ENCODE measurements around the gene WHRN.

Gene WHRN

DNA sequence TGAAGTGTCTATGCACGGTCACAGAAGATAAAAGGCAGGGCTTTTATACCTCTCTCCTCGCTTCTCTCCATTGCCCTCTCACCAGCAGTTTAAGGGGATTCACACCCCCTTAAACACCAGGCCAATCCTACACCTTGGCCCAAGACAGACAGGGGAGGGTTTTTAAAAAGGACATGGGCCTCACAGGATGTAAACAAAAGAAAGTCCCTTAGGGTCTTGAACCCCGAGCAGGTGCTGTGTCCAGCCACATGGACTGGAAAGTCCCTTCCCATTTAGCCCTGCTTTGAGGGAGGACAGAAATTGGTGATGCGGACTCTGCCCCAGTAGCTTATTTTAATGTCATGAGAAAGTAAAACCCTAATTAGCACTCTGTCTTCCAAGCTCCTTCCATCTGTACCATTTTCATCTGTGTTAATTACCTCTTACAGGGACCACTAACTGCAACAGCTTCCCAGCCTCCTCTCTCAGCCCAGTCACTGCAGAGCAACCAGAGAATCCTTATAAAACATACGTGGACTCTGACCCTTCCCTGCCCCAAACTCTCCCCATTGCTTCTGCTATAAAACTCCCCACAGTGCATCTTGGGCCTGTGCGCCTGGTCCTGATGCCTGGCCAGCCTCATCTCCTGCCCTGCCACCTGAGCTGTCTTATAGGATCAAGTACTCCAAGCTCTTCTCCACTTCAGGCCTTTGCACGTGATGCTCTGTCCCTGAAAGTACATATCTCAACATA lies 16.7 kb downstream of the WHRN start:
- no peak for DNase-seq (ENCODE audit: insufficient read length)
- TF ChIP-seq POLR2A (IDR thresholded peaks at IDR 0.05; ENCODE audit: low read depth, low read length) (no peak), TAF1 (IDR thresholded peaks at IDR 0.05; ENCODE audit: borderline replicate concordance, low read depth, low read length) (no peak), POLR2AphosphoS5 (IDR thresholded peaks at IDR 0.05; ENCODE audit: low read depth, low read length) (no peak)

DNA sequence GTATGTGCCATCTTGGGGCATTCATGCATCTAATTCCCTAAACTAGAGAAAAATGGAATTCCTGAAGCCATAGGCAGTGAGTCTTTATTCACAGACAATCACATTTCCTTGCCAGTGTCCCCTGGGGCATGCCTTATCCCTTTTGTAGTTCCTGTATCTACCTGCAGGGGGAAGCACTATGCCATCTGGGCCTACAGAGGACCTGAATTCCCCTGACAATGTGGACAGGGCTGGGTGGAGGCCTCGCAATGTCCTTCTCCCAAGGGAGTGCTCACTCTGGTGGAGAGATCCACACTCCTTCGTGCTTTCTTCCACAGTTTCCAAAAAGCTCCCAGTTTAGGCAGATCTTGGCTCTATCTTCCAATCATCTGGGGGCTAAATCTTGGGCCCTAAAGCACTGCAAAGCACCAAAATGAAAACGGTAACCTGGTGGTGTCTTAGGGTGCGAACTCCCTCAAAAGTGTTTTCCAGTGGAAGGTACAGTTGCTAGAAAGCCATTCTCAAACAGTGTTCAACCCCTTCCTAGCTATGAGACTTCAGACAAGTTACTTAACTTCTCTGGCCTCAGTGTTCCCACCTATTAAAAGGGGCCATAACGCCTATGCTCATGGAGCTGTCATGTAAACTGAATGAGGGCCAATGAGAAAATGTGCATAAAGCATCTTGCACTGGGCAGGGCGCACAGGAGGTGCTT lies 17.5 kb downstream of the WHRN start:
- DNase-seq (ENCODE audit: insufficient read length), result no peak
- TF ChIP-seq POLR2AphosphoS5 (IDR thresholded peaks at IDR 0.05; ENCODE audit: low read depth, low read length) (no peak), POLR2A (IDR thresholded peaks at IDR 0.05; ENCODE audit: low read depth, low read length) (no peak), TAF1 (IDR thresholded peaks at IDR 0.05; ENCODE audit: borderline replicate concordance, low read depth, low read length) (no peak)
- peak; percentile 44 for FAIRE-seq

More for the DNA sequence above, 16.7 kb downstream of the WHRN start:
- FAIRE-seq, result no peak

DNA sequence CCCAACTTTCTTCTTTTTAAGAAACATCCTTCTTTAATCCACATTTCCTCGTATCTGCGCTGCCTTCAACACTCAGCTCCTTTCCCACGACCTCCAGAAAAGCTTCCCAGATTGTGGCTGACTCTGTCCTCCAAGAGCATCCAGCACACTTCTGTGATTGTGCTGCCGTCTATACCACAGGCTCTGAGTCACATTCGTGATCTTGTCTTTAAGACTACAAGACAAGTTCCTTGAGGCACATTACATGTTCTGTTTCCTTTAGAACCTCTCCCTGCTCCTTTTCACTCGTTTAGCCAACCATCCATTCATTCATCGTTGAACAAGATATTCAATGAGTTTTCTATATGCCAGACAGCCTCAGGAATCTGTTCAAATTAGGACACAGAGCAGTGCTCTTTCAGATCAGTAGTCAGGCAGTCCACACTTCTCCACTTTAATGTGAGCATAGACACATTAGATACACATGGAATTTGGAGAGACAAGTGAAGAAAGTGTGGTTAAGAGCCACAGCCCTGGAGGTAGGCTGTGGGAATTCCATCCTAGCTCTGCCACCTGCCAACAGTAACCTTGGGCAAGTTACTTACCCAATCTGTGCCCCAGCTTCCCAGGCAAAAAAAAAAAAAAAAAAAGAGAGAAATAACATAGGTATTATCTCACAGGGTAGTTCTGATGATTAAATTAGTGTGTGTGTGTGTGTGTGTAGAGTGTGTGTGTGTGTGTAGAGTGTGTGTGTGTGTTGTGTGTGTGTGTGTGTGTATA lies 18.9 kb downstream of the WHRN start:
- FAIRE-seq (no peak), DNase-seq (ENCODE audit: insufficient read length) (no peak)
- no peak for TF ChIP-seq POLR2A (IDR thresholded peaks at IDR 0.05; ENCODE audit: low read depth, low read length)
- TF ChIP-seq POLR2AphosphoS5 (IDR thresholded peaks at IDR 0.05; ENCODE audit: low read depth, low read length), result no peak
- no peak for TF ChIP-seq TAF1 (IDR thresholded peaks at IDR 0.05; ENCODE audit: borderline replicate concordance, low read depth, low read length)

DNA sequence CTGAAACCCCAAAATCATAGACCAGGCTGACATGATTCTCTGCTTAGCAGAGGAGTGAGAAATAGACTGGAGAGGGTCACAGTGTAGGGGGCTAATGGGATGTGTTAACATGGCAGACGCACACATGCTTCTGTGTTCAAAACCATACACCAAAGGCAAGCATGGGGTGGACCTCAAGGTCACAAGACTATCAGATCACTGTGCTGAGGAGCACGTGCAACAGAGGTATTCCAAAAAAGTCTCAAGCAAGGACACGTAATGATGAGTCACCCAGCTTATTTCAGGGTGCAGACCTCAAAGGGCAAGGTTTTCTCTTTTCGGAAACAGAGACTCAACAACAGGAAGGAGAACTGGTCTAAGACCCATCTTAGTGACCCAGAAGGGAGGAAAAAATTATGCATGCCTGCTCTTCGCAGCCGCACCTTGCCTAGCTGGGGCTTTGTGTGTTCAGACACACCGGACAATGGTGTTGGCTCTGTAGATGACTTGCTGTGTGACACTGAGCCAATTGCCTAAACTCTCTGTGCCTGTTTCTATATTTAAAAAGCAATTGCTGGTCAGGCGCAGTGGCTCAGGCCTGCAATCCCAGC lies 20.3 kb downstream of the WHRN start:
- FAIRE-seq (peak; percentile 74), DNase-seq (ENCODE audit: insufficient read length) (no peak)
- TF ChIP-seq POLR2A (IDR thresholded peaks at IDR 0.05; ENCODE audit: low read depth, low read length) (no peak), TAF1 (IDR thresholded peaks at IDR 0.05; ENCODE audit: borderline replicate concordance, low read depth, low read length) (no peak), POLR2AphosphoS5 (IDR thresholded peaks at IDR 0.05; ENCODE audit: low read depth, low read length) (no peak)

DNA sequence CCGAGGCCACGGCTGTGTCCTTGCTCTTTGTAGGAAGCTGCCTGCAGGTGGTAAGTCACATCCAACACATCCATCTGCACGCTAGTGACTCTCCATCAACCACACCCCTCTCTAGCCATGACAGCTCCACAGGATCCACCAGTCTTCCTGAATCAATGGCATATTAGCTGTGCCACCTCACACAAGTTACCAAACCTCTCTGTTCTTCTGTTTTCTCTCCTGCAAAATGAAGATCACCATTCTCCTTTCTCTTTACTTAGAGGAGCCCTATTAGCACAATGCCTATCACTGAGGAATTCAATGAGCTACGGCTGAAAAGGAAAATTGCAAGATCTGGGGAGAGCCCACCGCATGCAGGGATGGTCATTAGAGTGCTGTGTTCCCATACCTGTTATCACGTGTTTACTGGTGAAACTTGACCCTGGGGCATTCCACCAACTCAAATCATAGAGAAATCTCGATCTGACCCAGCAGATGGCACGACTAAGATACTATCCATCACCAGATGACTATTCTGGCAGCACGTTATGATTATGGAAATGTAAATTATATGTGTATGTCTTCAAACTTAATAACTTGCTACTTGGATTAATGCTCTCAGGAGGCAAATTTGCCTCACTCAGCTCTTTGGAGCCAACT lies 20.9 kb downstream of the WHRN start:
- no peak for DNase-seq (ENCODE audit: insufficient read length)
- no peak for TF ChIP-seq POLR2AphosphoS5 (IDR thresholded peaks at IDR 0.05; ENCODE audit: low read depth, low read length)
- TF ChIP-seq POLR2A (IDR thresholded peaks at IDR 0.05; ENCODE audit: low read depth, low read length), result no peak
- TF ChIP-seq TAF1 (IDR thresholded peaks at IDR 0.05; ENCODE audit: borderline replicate concordance, low read depth, low read length), result no peak

DNA sequence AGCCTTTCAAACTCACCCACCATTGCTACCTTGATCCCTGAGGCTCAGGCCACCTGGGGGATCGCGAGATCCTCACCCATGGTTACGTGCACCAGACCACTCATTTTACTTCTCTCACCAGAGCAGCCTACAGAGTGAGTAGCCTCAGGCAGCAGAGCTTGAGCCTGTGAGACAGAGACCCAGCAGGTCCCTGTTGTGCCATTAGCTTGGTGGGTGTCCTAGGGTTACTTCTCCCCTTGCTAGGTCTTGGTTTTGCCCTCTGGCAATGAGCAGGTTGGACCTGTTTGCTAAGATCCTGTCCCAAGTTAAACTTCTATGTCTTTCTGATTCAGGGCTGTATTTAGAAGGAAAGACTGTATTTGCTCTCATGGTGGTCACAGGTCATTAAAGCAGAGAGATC lies 21.8 kb downstream of the WHRN start:
- no peak for DNase-seq (ENCODE audit: insufficient read length)
- TF ChIP-seq POLR2AphosphoS5 (IDR thresholded peaks at IDR 0.05; ENCODE audit: low read depth, low read length) (no peak), TAF1 (IDR thresholded peaks at IDR 0.05; ENCODE audit: borderline replicate concordance, low read depth, low read length) (no peak), POLR2A (IDR thresholded peaks at IDR 0.05; ENCODE audit: low read depth, low read length) (no peak)
- FAIRE-seq, result no peak

More for the DNA sequence above, 20.9 kb downstream of the WHRN start:
- no peak for FAIRE-seq

DNA sequence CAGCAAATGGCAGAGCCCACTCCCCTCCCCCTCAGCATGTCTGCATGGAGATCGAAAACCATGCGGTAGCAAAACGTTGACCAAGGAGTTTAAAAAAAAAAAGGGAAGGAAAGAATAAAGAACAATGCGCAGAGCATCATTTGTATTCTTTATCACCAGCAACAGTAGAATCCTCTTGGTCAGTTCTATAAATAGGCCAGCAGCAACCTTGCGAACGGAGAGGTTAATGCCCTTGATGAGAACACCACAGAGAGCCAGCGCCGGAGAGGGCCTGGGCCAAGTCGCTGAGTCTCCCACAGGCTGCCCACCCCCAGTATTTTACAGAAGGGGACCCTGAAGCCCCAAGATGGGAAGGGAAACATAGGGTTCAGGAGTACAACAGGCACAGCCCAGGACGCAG lies 22.7 kb downstream of the WHRN start:
- DNase-seq (ENCODE audit: insufficient read length), result no peak
- no peak for FAIRE-seq
- TF ChIP-seq TAF1 (IDR thresholded peaks at IDR 0.05; ENCODE audit: borderline replicate concordance, low read depth, low read length) (no peak), POLR2A (IDR thresholded peaks at IDR 0.05; ENCODE audit: low read depth, low read length) (no peak), POLR2AphosphoS5 (IDR thresholded peaks at IDR 0.05; ENCODE audit: low read depth, low read length) (no peak)

DNA sequence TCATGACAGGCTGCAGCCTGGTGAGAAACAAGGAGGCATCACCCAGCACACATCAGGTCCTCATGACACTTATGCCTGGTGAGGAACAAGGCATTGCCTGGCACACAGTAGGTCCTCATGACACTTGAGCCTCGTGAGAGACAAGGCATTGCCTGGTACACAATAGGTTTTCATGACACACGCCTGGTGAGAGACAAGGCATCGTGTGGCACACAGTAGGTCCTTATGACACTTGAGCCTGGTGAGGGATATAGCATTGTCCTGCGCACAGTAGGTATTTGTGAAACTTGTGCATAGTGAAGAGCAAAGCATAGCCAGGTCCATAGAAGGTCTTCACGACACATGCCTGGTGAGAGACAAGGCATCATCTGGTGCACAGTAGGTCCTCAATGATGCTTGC lies 23.5 kb downstream of the WHRN start:
- TF ChIP-seq POLR2AphosphoS5 (IDR thresholded peaks at IDR 0.05; ENCODE audit: low read depth, low read length) (no peak), TAF1 (IDR thresholded peaks at IDR 0.05; ENCODE audit: borderline replicate concordance, low read depth, low read length) (no peak), POLR2A (IDR thresholded peaks at IDR 0.05; ENCODE audit: low read depth, low read length) (no peak)
- DNase-seq (ENCODE audit: insufficient read length) (no peak), FAIRE-seq (no peak)

DNA sequence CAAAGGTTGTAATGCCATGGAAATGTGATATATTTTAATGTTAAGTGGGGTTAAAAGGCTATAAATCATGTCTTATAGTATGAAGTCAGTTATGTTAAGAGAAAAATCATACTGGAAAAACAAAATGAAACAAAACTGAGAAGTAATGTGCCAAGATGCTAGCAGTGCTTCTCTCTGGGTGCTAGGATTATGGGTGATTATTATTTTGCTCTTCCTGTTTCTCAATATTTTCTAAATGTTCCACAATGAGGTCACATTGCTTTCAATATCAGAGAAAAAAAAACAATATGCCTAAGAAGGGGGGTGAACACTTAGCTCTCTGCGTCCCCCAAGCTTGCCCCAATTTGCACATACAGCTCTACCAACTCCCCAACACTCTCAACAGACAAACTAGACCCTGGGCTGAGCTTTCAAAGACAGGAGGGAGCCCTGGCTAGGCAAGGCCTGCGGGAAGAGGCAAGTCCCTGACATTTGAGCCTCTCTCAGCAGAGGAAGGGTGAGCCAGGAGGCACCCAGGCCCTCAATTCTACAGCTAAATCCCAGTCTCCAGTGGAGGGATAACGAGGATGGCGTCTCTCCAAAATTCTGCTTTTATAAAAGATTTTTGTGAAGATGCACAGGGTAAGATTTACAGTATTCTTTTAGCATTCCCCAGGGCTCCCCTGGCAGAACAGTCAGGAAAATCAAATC lies 24.4 kb downstream of the WHRN start:
- FAIRE-seq (no peak), DNase-seq (ENCODE audit: insufficient read length) (no peak)

DNA sequence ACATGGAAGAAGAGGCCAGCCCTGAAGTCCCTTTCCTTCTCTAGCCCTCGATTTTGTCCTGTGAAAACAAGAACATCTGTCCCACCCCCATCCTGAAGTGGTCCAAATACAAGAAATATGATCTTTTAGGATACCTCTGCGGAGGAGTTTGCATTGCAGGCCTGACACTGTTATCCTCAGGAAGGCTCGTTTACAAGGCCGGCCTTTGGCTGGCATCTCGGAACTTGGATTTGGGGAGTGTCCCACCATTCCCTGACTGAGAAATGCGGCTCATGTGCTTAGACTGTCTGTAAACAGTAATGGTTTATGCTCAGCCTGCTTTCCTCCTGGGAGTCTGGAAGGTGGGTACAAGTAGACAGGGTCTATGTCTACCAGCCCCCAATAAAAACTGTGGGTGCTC lies 26.4 kb downstream of the WHRN start:
- no peak for DNase-seq (ENCODE audit: insufficient read length)
- TF ChIP-seq TAF1 (IDR thresholded peaks at IDR 0.05; ENCODE audit: borderline replicate concordance, low read depth, low read length) (no peak), POLR2A (IDR thresholded peaks at IDR 0.05; ENCODE audit: low read depth, low read length) (no peak)
- no peak for FAIRE-seq

More for the DNA sequence above, 24.4 kb downstream of the WHRN start:
- TF ChIP-seq TAF1 (IDR thresholded peaks at IDR 0.05; ENCODE audit: borderline replicate concordance, low read depth, low read length), result no peak
- no peak for TF ChIP-seq POLR2A (IDR thresholded peaks at IDR 0.05; ENCODE audit: low read depth, low read length)
- TF ChIP-seq POLR2AphosphoS5 (IDR thresholded peaks at IDR 0.05; ENCODE audit: low read depth, low read length), result no peak

Measured in GM12892 (cell line).